Gastroesophageal sphincter (tissue), 3 donors: ENCODE results near the gene CAPG.
A peak's percentile ranks its signal among the peaks of the same experiment; 100 is the strongest.

Experiments
- EP300 ChIP-seq: sonication (generic); formaldehyde crosslinking; IDR thresholded peaks from one replicate; pipeline ENCODE4 v1.6.1; 2017; ENCODE audit warnings: antibody characterized with exemption, mild to moderate bottlenecking
- POLR2A ChIP-seq, 2 donors: fragments of 450-650 bp; IDR thresholded peaks; one replicate each; pipeline ENCODE4 v1.6.1; 2017; ENCODE audit warnings: antibody characterized with exemption in 2 of 2, mild to moderate bottlenecking in 2 of 2, moderate library complexity in 1 of 2
- POLR2AphosphoS5 ChIP-seq: sonication (generic); formaldehyde crosslinking; IDR thresholded peaks from one replicate; pipeline ENCODE4 v1.6.1; 2017; ENCODE audit warnings: antibody characterized with exemption
- TF ChIP-seq, protein P1 (sequence below), 4 experiments: fragments of 200-600 bp in 2 of 4; fragments of 450-650 bp in 2 of 4; sonication (generic) in 1 of 4; IDR thresholded peaks; one replicate each; pipeline ENCODE4 v1.5.1; 2017 to 2019; ENCODE audit warnings: antibody characterized with exemption in 4 of 4, mild to moderate bottlenecking in 2 of 4, moderate library complexity in 2 of 4

DNA sequence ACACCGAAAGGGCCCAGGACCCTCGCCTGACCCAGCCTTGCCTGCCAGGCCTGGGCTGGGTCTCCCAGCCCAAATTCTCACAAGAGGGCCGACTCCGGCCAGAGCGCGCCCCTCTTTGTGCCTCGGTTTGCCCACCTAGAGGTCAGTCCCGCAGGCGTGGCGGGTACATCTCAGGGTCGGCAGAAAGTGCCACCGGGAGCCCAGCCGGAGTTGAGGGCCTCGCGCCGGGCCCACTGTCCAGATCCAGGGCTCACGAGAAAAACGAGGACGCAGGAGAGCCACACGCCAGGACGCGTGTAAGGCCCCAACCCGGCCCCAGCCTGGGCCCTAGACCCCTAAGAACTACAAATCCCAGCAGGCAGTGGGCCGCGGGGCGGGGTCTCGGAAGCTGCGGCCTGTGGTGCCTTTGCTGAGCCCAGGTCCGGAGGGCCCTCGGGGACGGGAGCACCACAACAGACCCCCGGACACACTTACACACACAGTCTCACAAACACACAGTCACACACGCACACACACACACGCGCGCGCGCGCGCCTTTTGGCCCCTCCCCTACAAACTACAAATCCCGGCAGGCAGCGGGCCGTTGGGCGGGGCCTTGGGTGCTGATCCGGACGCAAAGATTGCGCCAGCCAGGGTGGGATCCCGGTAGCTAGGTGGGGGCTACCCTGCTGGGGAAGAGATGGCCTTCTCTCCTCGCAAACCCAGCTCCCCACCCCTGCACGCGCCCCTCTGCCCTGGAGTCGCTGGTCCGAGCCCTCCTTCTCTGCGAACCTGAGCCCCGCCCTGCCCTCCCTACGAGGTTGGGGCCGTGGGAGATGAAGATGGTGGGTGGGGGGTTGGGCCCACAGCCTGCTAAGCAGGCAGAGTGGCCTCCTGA lies 8.2 kb upstream of the CAPG start, which contains the start of gene SH2D6:
- TF ChIP-seq, protein P1, sequence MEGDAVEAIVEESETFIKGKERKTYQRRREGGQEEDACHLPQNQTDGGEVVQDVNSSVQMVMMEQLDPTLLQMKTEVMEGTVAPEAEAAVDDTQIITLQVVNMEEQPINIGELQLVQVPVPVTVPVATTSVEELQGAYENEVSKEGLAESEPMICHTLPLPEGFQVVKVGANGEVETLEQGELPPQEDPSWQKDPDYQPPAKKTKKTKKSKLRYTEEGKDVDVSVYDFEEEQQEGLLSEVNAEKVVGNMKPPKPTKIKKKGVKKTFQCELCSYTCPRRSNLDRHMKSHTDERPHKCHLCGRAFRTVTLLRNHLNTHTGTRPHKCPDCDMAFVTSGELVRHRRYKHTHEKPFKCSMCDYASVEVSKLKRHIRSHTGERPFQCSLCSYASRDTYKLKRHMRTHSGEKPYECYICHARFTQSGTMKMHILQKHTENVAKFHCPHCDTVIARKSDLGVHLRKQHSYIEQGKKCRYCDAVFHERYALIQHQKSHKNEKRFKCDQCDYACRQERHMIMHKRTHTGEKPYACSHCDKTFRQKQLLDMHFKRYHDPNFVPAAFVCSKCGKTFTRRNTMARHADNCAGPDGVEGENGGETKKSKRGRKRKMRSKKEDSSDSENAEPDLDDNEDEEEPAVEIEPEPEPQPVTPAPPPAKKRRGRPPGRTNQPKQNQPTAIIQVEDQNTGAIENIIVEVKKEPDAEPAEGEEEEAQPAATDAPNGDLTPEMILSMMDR (IDR thresholded peaks at IDR 0.05), result no peak
- TF ChIP-seq POLR2A (IDR thresholded peaks at IDR 0.05) (peak; percentile 27 to 49), POLR2AphosphoS5 (peak; percentile 55), EP300 (no peak)
